GM21423 (cell line): Measurements from ENCODE around the gene ZBED3.
"Not testable (repeated sequence)": the region's sequence is repeated elsewhere in the genome, so short reads cannot be mapped to it uniquely, and the experiment has no call there.

ENCODE experiments used
- ATAC-seq: cut with Tn5 transposase; IDR thresholded peaks from one replicate; pipeline ENCODE4 v1.9.1; 2021; ENCODE audit warnings: mild to moderate bottlenecking, moderate library complexity; ENCODE audit not compliant: unreplicated experiment

ZBED3 gene

GRCh38 chr5:77086689-77087483, at the start of gene ZBED3:
ZBED3 (minus strand) TSS chr5:77087285; CDS start chr5:77077878, 9,407 bp downstream.
- peak; percentile 72 for ATAC-seq

- ATAC-seq: no peak
Measured at GRCh38 chr5:77133061-77133758, 46.1 kb upstream of the ZBED3 start.

- no peak for ATAC-seq
Measured at GRCh38 chr5:77131361-77131760, 44.3 kb upstream of the ZBED3 start.

- ATAC-seq: no peak
Measured at GRCh38 chr5:77129391-77129990, 42.4 kb upstream of the ZBED3 start.

- ATAC-seq: no peak
Measured at GRCh38 chr5:77128411-77129061, 41.5 kb upstream of the ZBED3 start.

- ATAC-seq: no peak
Measured at GRCh38 chr5:77123057-77123456, 36.0 kb upstream of the ZBED3 start.

GRCh38 chr5:77120706-77121105, 33.6 kb upstream of the ZBED3 start:
- ATAC-seq: no peak

- no peak for ATAC-seq
Measured at GRCh38 chr5:77120086-77120485, 33.0 kb upstream of the ZBED3 start.

GRCh38 chr5:77117161-77117560, 30.1 kb upstream of the ZBED3 start:
- ATAC-seq: no peak

GRCh38 chr5:77107035-77107434, 19.9 kb upstream of the ZBED3 start:
- not testable (repeated sequence) for ATAC-seq

- no peak for ATAC-seq
Measured at GRCh38 chr5:77104813-77105212, 17.7 kb upstream of the ZBED3 start.

- no peak for ATAC-seq
Measured at GRCh38 chr5:77103457-77103856, 16.4 kb upstream of the ZBED3 start.

- no peak for ATAC-seq
Measured at GRCh38 chr5:77102549-77102948, 15.5 kb upstream of the ZBED3 start.

GRCh38 chr5:77101298-77101697, 14.2 kb upstream of the ZBED3 start:
- no peak for ATAC-seq

- ATAC-seq: no peak
Measured at GRCh38 chr5:77095189-77095588, 8.1 kb upstream of the ZBED3 start.

- peak; percentile 24 for ATAC-seq
Measured at GRCh38 chr5:77087484-77088261, 588 bp upstream of the ZBED3 start.

- ATAC-seq: no peak
Measured at GRCh38 chr5:77086368-77086688, 757 bp downstream of the ZBED3 start.

GRCh38 chr5:77083088-77083487, 4.0 kb downstream of the ZBED3 start:
- ATAC-seq: no peak

GRCh38 chr5:77082280-77082679, 4.8 kb downstream of the ZBED3 start:
- ATAC-seq: no peak

GRCh38 chr5:77080905-77081304, 6.2 kb downstream of the ZBED3 start:
- ATAC-seq: no peak

GRCh38 chr5:77080479-77080878, 6.6 kb downstream of the ZBED3 start:
- ATAC-seq: not testable (repeated sequence)
